GM12874 (cell line): Measurements from ENCODE around the gene DAAM1.

Source experiments
- TF ChIP-seq, protein P1 (sequence below): IDR thresholded peaks from 2 replicates; pipeline ENCODE4 v1.5.1; 2011; ENCODE audit warnings: low read depth, mild to moderate bottlenecking, control low read depth, low read length, moderate library complexity; ENCODE audit not compliant: insufficient read depth

Gene DAAM1

GRCh38 chr14:59208224-59208814, 19.9 kb downstream of the DAAM1 start:
- TF ChIP-seq, protein P1, sequence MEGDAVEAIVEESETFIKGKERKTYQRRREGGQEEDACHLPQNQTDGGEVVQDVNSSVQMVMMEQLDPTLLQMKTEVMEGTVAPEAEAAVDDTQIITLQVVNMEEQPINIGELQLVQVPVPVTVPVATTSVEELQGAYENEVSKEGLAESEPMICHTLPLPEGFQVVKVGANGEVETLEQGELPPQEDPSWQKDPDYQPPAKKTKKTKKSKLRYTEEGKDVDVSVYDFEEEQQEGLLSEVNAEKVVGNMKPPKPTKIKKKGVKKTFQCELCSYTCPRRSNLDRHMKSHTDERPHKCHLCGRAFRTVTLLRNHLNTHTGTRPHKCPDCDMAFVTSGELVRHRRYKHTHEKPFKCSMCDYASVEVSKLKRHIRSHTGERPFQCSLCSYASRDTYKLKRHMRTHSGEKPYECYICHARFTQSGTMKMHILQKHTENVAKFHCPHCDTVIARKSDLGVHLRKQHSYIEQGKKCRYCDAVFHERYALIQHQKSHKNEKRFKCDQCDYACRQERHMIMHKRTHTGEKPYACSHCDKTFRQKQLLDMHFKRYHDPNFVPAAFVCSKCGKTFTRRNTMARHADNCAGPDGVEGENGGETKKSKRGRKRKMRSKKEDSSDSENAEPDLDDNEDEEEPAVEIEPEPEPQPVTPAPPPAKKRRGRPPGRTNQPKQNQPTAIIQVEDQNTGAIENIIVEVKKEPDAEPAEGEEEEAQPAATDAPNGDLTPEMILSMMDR = no peak

GRCh38 chr14:59208954-59209353, 20.5 kb downstream of the DAAM1 start:
- TF ChIP-seq, protein P1 = no peak

GRCh38 chr14:59210621-59211020, 22.2 kb downstream of the DAAM1 start:
- TF ChIP-seq, protein P1 = no peak

GRCh38 chr14:59213368-59214315, 25.2 kb downstream of the DAAM1 start:
- TF ChIP-seq, protein P1 = no peak

DNA sequence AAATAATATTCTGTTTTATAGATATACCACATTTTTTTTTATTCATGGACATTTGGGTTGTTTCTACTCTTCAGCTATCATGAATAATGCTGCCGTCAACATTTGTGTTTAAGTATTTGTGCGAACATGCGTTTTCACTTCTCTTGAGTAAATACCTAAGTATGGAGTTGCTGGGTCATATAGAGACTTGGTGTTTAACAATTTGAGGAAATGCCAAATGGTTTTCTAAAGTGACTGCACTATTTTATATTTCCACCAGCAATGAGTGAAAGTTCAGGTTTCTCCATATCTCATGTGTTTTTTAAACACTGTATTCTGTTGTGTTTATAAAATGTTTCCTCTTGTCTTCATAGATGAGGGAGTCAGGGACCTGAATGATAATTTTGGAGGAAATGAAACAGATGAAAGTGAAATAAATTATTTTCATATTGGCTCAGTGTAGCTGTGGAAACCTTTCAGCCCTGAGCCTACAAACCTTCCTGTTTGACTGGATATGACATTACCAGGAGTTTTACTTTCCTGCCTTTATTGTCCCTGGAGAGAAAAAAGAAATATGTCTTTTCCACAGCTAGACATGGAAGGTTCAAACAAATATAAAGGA, 26.3 kb downstream of the DAAM1 start:
- TF ChIP-seq, protein P1 = no peak

- TF ChIP-seq, protein P1 = no peak
Observed at GRCh38 chr14:59215322-59215721, 26.9 kb downstream of the DAAM1 start.

- TF ChIP-seq, protein P1 = no peak
Observed at GRCh38 chr14:59215757-59216156, 27.3 kb downstream of the DAAM1 start.
